ENCODE measurements around the gene CDK6.

- TF ChIP-seq CTCF (conservative IDR thresholded peaks at IDR 0.05 in 1 of 2, IDR thresholded peaks at IDR 0.05 in 1 of 2; ENCODE audit: extremely low read depth in 1 of 2, insufficient read depth in 1 of 2, low read depth in 1 of 2, low read length in 2 of 2) (no peak), EZH2 (IDR thresholded peaks at IDR 0.05; ENCODE audit: borderline replicate concordance, low read length) (no peak)
Measured at GRCh38 chr7:92755680-92756079, 80.7 kb downstream of the CDK6 start.

Measured in mammary epithelial cell (primary cell).